ENCODE measurements around the gene CRYBG1.

Gene CRYBG1

DNA sequence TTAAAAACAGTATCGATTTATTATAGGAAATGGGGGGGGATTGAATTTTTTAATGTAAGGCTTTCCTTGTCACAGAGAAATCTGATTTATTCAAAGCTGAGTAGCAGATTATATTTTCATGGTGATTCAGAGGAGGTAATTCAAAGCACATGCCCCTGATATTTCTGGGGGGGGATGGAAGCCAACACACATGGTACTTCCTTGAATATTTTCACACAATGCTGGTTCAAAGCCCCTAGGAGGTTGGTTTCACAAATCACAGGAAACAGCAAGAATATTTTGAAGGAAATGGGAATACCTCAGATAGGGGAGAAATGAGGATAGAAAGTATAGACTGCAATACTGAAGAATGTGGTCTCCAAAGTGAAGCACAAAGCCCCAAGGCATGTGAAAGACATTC lies 170.0 kb downstream of the CRYBG1 start:
- Histone ChIP-seq H3K27me3 (ENCODE audit: low read depth) (no peaks in the 10 kb centered on the region), H3K4me3 (no peak overlapping the region), H3K36me3 (replicated peaks) (no peaks in the 10 kb centered on the region), H3K9me3 (no peaks in the 10 kb centered on the region), H3K4me1 (peaks cover 4% of the 10 kb centered on the region)
- in situ Hi-C loops (cut with MboI; ENCODE audit: low sequenced_read_pairs): no loop called here
- DNase-seq (ENCODE audit: low spot score in 2 of 2): no peak

DNA sequence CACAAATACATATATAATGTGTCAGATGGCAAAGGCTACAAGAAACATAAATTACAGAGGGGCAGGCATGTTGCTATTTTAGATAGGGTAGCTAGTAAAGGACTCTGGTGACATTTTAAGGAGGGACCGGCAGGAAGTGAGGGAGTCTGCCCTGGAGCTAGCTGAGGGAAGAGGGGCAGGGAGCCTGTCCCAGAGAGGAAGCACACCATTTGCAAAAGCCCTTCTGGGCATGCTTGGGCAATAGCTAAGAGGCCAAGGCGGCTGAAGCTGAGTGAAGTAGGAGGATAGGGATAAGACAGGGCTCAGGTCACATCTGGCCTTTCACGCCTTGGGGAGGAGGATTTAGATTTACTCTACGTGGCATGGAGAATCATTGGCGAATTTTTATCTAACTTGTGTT lies 172.5 kb downstream of the CRYBG1 start:
- H3K4me3 ChIP-seq: no peak overlapping the region
- no peaks in the 10 kb centered on the region for H3K9me3 ChIP-seq
- no peak for DNase-seq (ENCODE audit: low spot score in 2 of 2)
- no peaks in the 10 kb centered on the region for H3K36me3 ChIP-seq (replicated peaks)
- no peaks in the 10 kb centered on the region for H3K4me1 ChIP-seq
- in situ Hi-C loops (cut with MboI; ENCODE audit: low sequenced_read_pairs): no loop called here
- no peaks in the 10 kb centered on the region for H3K27me3 ChIP-seq (ENCODE audit: low read depth)

DNA sequence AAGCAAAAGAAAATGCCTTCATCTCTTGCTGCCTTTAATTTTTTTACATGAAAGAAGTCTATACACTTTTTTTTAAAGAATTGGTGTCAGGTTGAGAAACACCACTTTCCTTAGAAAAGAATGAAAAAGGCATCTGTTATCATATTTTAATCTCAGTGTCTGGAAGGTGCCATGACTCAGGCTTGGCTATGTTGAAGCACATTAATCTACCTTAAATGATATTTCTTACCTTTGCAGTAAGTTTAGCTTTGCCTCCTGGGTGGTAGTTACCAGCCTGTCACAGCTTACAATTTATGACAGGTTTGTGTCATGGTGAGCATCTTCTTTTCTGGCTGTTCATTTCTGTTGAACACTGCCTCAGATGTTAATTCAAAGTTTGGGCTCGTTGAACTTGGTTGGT lies 173.5 kb downstream of the CRYBG1 start:
- Histone ChIP-seq H3K4me3 (no peak overlapping the region), H3K4me1 (no peaks in the 10 kb centered on the region), H3K9me3 (no peaks in the 10 kb centered on the region), H3K36me3 (replicated peaks) (no peaks in the 10 kb centered on the region), H3K27me3 (ENCODE audit: low read depth) (no peaks in the 10 kb centered on the region)
- DNase-seq (ENCODE audit: low spot score in 2 of 2): no peak
- in situ Hi-C loops (cut with MboI; ENCODE audit: low sequenced_read_pairs): no loop called here

DNA sequence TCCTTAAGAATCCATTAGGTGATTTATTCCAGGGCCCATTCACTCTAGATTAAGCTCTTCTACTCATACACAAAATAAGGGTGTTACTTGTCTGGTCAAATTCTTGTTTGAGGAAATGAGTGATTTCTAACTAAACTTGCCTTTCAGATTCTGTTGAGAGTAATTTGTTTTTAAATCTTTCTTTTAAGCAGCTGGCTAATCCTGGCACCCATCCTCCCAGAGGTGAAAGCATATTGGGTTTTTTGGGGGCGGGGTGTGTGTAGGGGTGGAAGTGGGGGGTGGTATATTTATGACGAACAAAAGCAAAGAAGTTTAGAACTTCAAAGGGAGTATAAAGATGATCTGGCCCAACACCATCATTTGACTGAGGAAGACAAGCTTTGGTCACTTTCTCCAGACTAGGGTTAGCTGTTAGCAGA lies 174.1 kb downstream of the CRYBG1 start:
- Histone ChIP-seq H3K36me3 (replicated peaks) (no peaks in the 10 kb centered on the region), H3K4me1 (no peaks in the 10 kb centered on the region), H3K4me3 (no peak overlapping the region), H3K9me3 (no peaks in the 10 kb centered on the region), H3K27me3 (ENCODE audit: low read depth) (no peaks in the 10 kb centered on the region)
- DNase-seq (ENCODE audit: low spot score in 2 of 2): no peak
- in situ Hi-C loops (cut with MboI; ENCODE audit: low sequenced_read_pairs): no loop called here

- in situ Hi-C loops (cut with MboI; ENCODE audit: low sequenced_read_pairs): no loop called here
- Histone ChIP-seq H3K4me3 (no peak overlapping the region), H3K27me3 (ENCODE audit: low read depth) (no peaks in the 10 kb centered on the region), H3K9me3 (no peaks in the 10 kb centered on the region), H3K36me3 (replicated peaks) (no peaks in the 10 kb centered on the region), H3K4me1 (no peaks in the 10 kb centered on the region; the same call in 1 of the 2 replicates)
- DNase-seq (ENCODE audit: low spot score in 2 of 2): no peak
Observed at GRCh38 chr6:106535012-106535411, 174.5 kb downstream of the CRYBG1 start.

DNA sequence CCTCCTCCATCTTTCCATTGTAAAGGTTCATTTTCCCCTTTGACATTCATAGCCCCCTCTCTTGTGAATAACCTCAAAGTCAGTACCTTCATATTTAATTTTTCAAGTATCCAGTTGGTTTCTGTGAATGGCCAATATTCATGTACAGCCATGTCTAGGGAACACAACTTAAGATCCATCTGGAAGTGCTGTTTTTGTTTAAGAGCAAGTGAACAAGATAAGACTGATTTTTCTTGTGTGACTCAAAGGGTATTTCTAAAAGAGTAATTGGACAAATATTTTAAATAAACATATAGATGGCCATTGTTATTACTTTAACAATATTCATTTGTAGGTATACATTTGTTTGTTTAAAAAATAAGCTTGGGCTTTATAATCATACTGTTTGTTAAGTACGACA lies 175.8 kb downstream of the CRYBG1 start:
- Histone ChIP-seq H3K9me3 (no peaks in the 10 kb centered on the region), H3K4me3 (no peak overlapping the region), H3K27me3 (ENCODE audit: low read depth) (no peaks in the 10 kb centered on the region), H3K36me3 (replicated peaks) (no peaks in the 10 kb centered on the region), H3K4me1 (peaks cover 8% of the 10 kb centered on the region)
- no peak for DNase-seq (ENCODE audit: low spot score in 2 of 2)
- in situ Hi-C loops (cut with MboI; ENCODE audit: low sequenced_read_pairs): no loop called here

GRCh38 chr6:106536851-106537250 lies 176.3 kb downstream of the CRYBG1 start:
- no peak for DNase-seq (ENCODE audit: low spot score in 2 of 2)
- in situ Hi-C loops (cut with MboI; ENCODE audit: low sequenced_read_pairs): no loop called here
- peaks cover 8% of the 10 kb centered on the region for H3K4me1 ChIP-seq
- no peaks in the 10 kb centered on the region for H3K36me3 ChIP-seq (replicated peaks)
- no peaks in the 10 kb centered on the region for H3K27me3 ChIP-seq (ENCODE audit: low read depth)
- H3K4me3 ChIP-seq: no peak overlapping the region
- H3K9me3 ChIP-seq: no peaks in the 10 kb centered on the region

GRCh38 chr6:106537662-106538061 lies 177.1 kb downstream of the CRYBG1 start:
- no peaks in the 10 kb centered on the region for H3K9me3 ChIP-seq
- no peaks in the 10 kb centered on the region for H3K36me3 ChIP-seq (replicated peaks)
- H3K4me3 ChIP-seq: no peak overlapping the region
- H3K27me3 ChIP-seq (ENCODE audit: low read depth): no peaks in the 10 kb centered on the region
- in situ Hi-C loops (cut with MboI; ENCODE audit: low sequenced_read_pairs): no loop called here
- H3K4me1 ChIP-seq: peaks cover 8% of the 10 kb centered on the region
- DNase-seq (ENCODE audit: low spot score in 2 of 2): no peak

- no peak for DNase-seq (ENCODE audit: low spot score in 2 of 2)
- Histone ChIP-seq H3K9me3 (no peaks in the 10 kb centered on the region), H3K4me3 (no peak overlapping the region), H3K4me1 (peaks cover 8% of the 10 kb centered on the region), H3K36me3 (replicated peaks) (no peaks in the 10 kb centered on the region), H3K27me3 (ENCODE audit: low read depth) (no peaks in the 10 kb centered on the region)
- in situ Hi-C loops (cut with MboI; ENCODE audit: low sequenced_read_pairs): no loop called here
Observed at GRCh38 chr6:106538145-106538544, 177.6 kb downstream of the CRYBG1 start.

- no peaks in the 10 kb centered on the region for H3K9me3 ChIP-seq
- in situ Hi-C loops (cut with MboI; ENCODE audit: low sequenced_read_pairs): no loop called here
- peak in 1 of 2 experiments; percentile 20 for DNase-seq (ENCODE audit: low spot score in 2 of 2)
- peaks cover 8% of the 10 kb centered on the region for H3K4me1 ChIP-seq
- H3K27me3 ChIP-seq (ENCODE audit: low read depth): no peaks in the 10 kb centered on the region
- H3K36me3 ChIP-seq (replicated peaks): no peaks in the 10 kb centered on the region
- no peak overlapping the region for H3K4me3 ChIP-seq
Observed at GRCh38 chr6:106539936-106540335, 179.4 kb downstream of the CRYBG1 start.

DNA sequence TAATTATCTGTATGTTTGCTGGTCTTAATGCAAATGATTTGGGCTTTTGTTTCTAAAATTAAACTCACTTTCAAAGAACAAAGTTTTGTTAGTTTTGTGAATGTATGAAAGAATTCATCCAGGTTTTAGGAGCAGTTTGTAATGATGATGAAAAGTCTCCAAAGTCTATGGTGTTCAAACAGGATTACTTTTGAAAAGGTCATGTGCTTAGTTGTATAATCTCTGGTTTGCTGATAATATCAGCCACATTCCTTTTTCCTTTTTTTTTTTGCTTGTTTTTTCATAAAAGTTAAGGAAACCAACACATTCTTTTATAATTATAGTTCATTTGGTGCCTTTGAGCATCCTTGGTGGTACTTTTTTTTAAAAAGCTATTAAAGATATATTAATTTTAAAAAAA lies 179.9 kb downstream of the CRYBG1 start:
- Histone ChIP-seq H3K27me3 (ENCODE audit: low read depth) (no peaks in the 10 kb centered on the region), H3K36me3 (replicated peaks) (no peaks in the 10 kb centered on the region), H3K4me1 (peaks cover 8% of the 10 kb centered on the region), H3K4me3 (no peak overlapping the region), H3K9me3 (no peaks in the 10 kb centered on the region)
- no peak for DNase-seq (ENCODE audit: low spot score in 2 of 2)
- in situ Hi-C loops (cut with MboI; ENCODE audit: low sequenced_read_pairs): no loop called here

DNA sequence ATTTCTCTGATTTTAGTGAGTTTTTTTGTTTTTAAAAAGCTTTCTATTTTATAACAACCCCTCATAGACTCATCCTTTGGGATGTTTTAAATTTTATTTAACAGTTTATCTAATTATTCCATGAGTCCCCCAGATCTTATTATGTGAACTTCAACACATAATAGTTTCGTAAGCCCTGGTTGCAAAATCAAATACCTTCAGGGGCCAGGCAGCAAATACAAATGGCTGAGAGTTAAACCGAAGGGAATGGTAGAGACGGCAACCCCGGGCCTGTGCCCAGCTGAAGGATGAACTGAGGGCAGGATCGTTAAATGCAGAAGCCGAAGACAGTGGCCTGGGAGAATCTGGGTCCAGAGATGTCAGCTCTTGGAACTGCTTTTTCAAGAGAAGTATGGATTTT lies 180.4 kb downstream of the CRYBG1 start:
- in situ Hi-C loops (cut with MboI; ENCODE audit: low sequenced_read_pairs): no loop called here
- no peaks in the 10 kb centered on the region for H3K27me3 ChIP-seq (ENCODE audit: low read depth)
- no peaks in the 10 kb centered on the region for H3K9me3 ChIP-seq
- no peak overlapping the region for H3K4me3 ChIP-seq
- H3K36me3 ChIP-seq (replicated peaks): no peaks in the 10 kb centered on the region
- peaks cover 8% of the 10 kb centered on the region for H3K4me1 ChIP-seq
- DNase-seq (ENCODE audit: low spot score in 2 of 2): no peak

DNA sequence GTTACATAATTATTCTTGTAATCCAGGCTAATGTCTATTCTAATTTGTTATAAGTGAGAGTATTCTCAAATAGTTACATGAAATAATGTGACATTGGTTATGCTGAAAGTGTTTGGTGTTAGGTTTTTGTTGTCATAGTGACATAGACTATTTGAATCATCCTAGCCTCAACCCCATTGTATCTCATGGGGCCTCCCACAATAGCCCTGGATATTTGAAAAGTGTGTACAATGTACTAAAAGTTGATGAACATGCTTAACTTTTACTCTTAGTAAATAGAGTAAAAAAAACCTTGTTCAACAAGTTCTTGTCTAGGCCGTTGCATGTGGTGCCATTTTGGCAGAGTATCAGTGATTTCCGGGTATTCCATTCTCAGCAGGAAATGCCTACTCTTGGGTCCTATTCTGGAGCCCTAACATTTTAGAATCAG lies 185.8 kb downstream of the CRYBG1 start:
- no peak for DNase-seq (ENCODE audit: low spot score in 2 of 2)

GRCh38 chr6:106546691-106547414 lies 186.3 kb downstream of the CRYBG1 start:
- peaks cover 12% of the 10 kb centered on the region for H3K4me1 ChIP-seq
- DNase-seq (ENCODE audit: low spot score in 2 of 2): peak; percentile 26 to 69
- no peaks in the 10 kb centered on the region for H3K27me3 ChIP-seq (ENCODE audit: low read depth)
- H3K36me3 ChIP-seq (replicated peaks): no peaks in the 10 kb centered on the region
- no peak overlapping the region for H3K4me3 ChIP-seq
- H3K9me3 ChIP-seq: no peaks in the 10 kb centered on the region
- in situ Hi-C loops (cut with MboI; ENCODE audit: low sequenced_read_pairs): no loop called here

More for the DNA sequence above, 185.8 kb downstream of the CRYBG1 start:
- in situ Hi-C loops (cut with MboI; ENCODE audit: low sequenced_read_pairs): no loop called here
- H3K36me3 ChIP-seq (replicated peaks): no peaks in the 10 kb centered on the region
- H3K27me3 ChIP-seq (ENCODE audit: low read depth): no peaks in the 10 kb centered on the region
- no peaks in the 10 kb centered on the region for H3K9me3 ChIP-seq
- no peak overlapping the region for H3K4me3 ChIP-seq
- peaks cover 12% of the 10 kb centered on the region for H3K4me1 ChIP-seq

All from HAP-1 (cell line).